Measurements from ENCODE around the gene NRXN2. TPM values are rescaled to one million over a fixed set of nuclear protein-coding genes. Genes with fewer than 3 reads are reported as not detected.

NRXN2 gene
- 1.5 TPM for polyA plus RNA-seq (2012; ENCODE audit: insufficient read depth, insufficient read length)

DNA sequence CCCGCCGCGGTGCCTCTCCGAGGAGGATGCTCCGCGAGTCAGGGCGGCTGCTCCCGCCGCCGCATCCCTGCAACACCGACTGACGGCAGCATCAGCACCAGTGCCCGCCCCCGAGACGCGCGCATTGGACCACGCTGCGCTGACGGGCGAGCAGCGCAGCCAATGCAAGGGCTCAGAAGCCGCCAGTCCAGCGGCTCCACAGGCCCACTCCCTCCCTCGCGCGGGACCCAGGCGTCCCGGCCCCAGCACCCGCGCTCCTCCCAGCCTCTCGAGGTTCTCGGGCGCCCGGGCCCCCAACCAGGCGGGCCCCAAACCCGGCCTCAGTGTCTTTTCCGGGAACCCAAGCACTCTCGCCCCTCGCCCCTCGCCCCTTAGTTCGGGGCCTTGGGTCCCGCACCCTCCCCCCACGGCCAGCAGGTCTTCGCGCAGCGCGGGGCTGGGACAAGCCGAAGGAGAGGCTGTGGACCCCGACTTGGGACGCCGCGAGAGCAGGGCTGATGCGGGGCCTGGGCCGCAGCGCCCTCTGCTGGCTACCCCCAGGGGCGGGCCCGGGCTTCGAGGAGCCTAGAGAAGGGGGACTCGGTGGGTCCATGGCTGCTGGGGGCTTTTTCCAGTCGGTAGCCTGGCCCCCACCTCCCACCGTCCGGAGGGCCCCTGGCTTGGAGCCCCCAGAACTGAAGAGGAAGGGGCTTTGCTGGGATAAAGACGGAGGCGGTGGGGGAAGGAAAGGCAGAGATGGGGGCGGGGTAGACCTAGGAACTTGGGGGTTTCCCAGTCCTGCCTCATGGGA, at the start of gene NRXN2:
Gene NRXN2 (minus strand): TSS at position 81 of the 790 bp plus-strand sequence. CDS start 9,498 bp downstream, outside the sequence.
- DNase-seq (ENCODE audit: low read depth, low spot score), result peak; percentile 82
- peak within 1 kb of the TSS; percentile 59 for H3K4me3 ChIP-seq (ENCODE audit: low read length)

DNA sequence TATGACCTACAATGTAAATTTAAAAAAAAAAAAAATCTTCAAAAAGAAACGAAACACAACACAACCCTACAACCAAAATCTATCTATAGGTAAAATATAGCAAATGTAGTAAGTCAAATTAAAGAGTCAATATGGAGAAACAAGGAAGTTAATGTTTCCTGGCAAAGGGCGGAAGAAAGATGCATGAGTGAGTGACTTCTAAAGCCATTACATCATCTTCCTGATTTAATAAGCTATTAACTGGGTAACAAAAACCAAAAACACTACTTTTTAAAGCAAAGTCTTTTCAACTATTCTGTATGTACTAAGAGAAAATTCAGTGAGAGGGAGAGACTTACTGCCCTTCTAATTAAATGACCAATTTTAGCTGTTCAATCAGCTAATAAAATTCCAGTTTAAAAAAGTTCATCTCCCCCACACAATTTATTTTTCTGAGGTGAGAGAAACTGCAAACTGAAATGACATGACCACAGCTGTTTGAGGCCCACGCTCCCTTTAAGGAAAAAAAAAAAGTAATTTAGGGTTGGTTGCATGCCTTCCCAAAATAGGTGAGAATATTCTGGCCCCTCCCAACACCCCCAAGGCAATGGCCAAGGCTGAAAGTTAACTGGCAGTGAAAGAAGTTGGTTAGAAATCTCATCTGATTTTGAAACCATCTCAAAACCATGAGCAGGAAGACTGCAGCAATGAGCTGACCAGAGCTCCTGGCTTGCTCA, 49.5 kb upstream of the NRXN2 start:
- no peak overlapping the region for H3K4me3 ChIP-seq (ENCODE audit: low read length)
- no peak for DNase-seq (ENCODE audit: low read depth, low spot score)

DNA sequence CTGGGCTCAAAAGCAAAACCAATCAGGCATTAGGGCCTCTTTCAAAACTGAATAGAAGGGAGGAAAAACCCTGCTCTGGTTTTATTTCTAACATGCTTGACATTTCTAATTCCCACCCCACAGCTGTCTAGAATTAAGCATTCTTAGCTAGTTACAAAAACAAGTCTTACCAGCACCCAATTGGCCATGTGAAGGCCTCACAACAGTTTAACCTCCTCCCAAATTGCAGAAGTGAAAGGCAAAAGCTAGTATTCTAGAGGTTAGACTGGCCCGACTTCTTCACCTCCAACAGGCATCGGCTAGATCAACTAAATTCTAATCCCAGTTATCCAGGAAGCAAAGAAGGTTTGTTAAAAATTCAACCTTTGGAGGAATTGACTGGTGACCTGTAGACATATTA, 48.9 kb upstream of the NRXN2 start:
- H3K4me3 ChIP-seq (ENCODE audit: low read length), result no peak overlapping the region

DNA sequence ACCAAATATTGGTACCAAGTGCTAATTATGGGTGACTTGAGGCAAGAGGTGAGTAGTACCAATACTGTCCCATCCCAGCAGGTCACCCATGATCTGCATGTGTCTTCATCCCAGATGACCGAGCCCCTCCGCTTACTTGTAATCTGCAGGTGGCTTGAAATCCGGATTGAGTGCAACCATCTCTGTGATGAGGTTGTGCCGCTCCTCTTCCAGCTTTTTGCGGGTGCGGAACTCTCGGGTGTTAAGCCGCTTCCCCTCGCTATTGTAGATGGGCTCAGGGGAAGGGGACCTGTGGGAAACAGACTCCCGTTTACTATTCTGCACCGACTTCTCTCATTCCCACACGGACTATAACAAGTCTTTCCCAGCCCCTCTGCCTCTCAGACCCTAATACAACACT, 47.1 kb upstream of the NRXN2 start:
- no peak for DNase-seq (ENCODE audit: low read depth, low spot score)

More for the DNA sequence above, 48.9 kb upstream of the NRXN2 start:
- no peak for DNase-seq (ENCODE audit: low read depth, low spot score)

DNA sequence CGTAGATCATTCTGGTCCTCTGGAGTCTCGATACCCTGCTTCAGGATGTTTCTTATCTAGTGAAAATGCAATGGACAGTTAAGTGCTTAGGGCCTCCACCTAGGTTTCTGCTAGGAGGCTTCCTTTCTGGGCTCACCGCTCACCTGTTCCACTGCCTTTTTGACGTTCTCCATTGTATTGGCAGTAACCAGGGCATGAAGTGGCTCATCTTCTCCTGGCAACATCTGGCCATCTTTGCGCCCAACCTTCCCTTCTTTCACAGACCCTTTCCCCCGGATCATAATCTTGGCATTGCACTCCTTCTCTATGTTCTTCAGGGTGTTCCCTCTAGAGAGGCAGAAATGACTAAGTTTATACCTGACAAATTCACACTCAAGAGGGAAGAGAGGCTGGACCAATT, 46.3 kb upstream of the NRXN2 start:
- no peak overlapping the region for H3K4me3 ChIP-seq (ENCODE audit: low read length)
- DNase-seq (ENCODE audit: low read depth, low spot score), result no peak

More for the DNA sequence above, 47.1 kb upstream of the NRXN2 start:
- no peak overlapping the region for H3K4me3 ChIP-seq (ENCODE audit: low read length)

DNA sequence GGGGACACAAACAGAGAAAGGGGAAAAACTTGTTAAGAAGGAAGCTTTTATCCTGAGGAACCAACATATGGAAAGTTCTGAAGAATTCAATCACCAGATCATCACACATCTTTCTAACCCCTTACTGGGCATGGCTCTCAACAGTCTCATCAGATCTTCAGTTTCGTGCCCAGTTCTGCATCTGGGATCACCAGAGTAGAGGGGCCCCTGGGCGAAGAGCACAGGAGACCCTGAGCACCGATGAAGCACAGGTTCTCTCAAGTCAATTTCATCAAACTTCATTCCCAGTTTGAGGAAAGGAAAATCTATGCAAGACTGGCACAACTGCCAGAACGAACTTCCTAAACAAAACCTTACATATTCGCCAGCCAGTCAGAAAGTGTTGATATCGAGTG, 45.3 kb upstream of the NRXN2 start:
- DNase-seq (ENCODE audit: low read depth, low spot score), result no peak
- no peak overlapping the region for H3K4me3 ChIP-seq (ENCODE audit: low read length)

DNA sequence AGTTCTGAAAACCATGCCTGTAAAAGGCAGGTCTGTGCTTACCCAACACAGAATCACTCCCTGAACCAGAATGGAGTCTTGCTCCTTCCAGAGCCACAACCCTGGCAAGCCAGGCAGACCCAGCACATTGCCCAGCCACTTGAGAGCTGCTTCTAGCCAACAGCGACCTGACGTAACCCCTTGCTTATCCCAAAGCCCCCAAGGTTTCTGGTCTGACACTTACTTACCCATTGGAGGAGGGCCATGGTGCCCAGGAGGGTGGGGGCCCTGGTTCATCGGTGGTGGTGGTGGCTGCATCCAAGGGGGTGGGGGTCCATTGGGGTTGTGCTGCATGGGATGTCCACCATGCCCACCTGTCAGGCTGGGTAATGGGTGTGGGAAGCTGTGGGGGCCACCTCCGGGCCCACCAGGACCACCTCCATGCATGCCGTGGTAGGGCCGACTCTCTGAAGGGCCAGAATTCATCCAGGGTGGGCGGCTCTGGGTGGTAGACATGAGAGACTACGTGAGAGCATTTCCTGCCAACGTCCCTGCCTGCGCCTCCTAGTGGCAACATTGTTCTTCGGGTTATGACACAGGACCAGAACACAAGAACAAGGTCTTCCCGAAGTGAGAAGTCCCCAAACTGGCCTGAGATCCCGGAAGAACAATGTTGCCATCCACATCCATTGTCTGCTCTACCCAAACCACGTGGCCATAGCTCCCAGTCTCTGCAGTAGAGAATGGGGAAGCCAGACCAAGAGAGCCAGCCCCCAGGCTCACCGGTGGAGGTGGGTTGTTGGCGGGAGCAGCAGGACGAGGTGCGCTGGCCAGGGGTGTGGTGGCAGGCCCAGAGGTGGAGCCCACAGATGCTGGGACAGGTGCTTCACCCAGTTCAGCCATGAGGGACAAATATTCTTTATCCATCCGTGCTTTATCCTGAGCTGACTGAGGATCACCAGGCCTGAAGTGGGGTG, 44.6 kb upstream of the NRXN2 start:
- DNase-seq (ENCODE audit: low read depth, low spot score), result peak; percentile 82
- H3K4me3 ChIP-seq (ENCODE audit: low read length), result no peak overlapping the region

DNA sequence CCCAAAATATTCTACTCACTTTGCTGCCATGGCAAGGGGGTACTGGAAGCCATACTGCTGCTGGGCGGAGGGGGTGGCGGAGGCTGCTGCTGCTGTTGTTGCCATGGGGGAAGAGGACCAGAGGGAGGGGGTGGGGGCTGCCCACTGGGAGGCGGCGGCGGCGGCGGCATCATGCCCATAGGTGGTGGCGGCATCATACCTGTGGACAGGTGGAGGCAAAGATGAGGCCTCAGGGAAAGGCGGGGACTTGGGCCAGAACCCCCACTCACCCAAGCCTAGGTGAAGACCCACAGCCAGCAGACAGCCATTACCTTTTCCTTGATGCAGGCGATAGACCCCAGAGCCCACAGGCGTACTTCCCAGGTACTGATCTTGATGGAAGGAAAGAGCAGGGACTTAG, 43.9 kb upstream of the NRXN2 start:
- no peak for DNase-seq (ENCODE audit: low read depth, low spot score)
- H3K4me3 ChIP-seq (ENCODE audit: low read length), result no peak overlapping the region

DNA sequence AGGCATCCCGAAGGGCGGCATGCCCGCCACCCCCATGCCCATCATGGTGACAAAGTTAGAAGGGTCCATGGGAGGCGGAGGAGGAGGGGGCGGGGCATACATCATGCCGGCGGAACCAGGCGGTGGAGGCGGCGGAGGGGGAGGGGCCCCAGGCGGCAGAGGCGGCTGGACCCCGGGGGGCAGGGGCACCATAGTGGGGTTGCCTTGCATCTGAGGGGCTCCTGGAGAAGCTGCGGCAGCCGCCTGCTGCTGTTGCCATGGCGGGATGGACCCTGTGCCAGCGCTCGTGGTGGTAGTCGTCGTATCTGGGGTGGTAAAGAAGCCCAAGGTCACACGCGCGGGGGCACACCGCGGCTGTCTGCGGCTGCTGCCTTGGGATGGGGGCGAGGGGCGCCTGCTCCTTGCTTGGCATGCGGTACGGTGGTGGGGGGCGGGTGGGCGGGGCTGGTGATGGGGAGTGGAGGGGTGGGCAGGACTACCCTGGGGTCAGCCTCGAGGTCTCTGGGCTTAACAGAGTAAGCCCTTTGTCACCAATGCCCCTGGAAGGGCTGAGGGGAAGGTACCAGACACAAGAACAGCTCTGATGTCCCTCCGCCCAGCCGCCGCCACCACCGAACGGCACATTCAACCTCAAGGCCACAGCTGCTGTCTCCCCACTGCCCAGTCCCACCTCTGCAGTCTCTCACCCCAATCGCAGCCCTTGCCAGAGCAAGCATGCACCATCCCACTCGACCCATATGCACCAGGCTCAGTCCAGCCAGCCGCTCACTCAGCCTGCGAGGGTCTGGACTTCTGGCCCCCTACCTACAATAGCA, 43.1 kb upstream of the NRXN2 start:
- H3K4me3 ChIP-seq (ENCODE audit: low read length), result no peak overlapping the region
- no peak for DNase-seq (ENCODE audit: low read depth, low spot score)

DNA sequence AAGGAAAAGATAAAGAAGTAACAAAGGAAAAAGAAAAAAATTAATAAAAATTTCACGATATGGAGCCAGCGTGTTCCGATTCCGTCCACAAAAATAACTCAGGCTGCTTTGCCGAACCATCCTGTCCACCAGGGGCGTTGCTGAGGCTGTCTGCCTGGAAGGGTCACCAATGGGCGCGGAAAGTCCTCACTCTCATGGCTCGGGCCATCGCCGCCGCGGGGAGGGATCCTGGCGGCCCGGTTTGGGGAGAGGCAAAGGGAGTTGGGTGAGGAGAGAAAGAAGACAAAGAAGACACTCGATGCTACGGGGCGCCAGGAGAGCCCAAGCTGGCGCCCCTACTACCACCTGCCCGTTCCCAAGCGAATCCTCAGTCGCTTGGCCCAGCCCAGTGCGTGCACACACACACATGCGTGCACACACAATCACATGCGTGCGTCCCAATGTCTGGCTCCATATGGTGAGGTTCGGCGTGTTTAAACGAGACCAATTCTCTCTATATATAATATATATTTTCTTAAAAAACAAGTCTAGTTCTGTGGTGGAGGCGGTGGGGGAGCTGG, 42.4 kb upstream of the NRXN2 start:
- no peak for DNase-seq (ENCODE audit: low read depth, low spot score)

DNA sequence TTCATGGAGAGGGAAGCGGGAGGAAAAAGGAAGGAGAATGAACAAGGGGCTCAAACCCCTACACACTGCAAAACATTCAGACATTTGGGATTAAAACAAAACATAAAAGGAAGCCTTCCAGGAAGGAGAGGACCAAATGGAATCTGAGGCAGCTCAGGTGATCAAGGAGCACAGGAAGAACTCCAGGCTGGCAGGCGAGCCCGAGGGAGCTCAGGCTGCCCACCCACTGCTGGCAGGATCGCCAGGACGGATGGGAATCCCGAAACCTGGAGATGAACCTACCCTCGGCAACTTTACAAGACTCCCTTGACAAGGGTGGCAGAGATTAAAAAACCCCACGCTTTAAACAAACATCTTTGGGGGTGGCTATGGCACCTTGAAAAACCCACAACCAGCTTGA, 41.8 kb upstream of the NRXN2 start:
- DNase-seq (ENCODE audit: low read depth, low spot score), result no peak

More for the DNA sequence above, 42.4 kb upstream of the NRXN2 start:
- no peak overlapping the region for H3K4me3 ChIP-seq (ENCODE audit: low read length)

DNA sequence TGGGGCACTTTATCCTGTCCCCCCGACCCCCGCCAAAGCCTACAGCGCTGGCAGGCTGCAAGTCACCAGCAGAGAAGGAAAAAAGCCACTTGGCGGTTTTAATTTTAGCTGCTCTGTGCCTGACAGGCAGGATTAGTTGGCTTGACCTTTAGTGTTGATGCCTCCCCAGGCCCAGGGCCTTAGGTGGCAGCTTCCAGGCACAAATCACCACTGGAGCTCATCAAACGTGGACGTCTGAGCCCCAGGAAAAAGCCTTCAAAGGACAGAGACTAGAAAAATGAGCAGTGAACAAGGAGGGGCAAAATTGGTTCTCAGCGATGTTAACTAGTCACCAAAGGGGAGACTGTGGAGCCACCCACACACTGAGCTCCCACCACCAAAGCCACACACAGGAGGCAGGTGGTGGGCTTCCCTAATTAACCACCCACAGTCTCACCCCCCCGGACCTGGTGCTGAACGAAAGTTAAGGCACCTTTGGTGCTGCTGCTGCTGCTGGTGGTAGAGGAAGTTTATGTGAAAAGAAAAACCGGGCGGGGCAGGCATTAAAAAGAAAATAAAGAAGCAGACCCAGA, 41.1 kb upstream of the NRXN2 start:
- 0 out of 2 replicates have a peak overlapping the region, but pooled peaks have one; percentile 1 for H3K4me3 ChIP-seq (ENCODE audit: low read length)
- DNase-seq (ENCODE audit: low read depth, low spot score), result peak; percentile 91

More for the DNA sequence above, 41.8 kb upstream of the NRXN2 start:
- peak overlapping the region; percentile 30 for H3K4me3 ChIP-seq (ENCODE audit: low read length)

DNA sequence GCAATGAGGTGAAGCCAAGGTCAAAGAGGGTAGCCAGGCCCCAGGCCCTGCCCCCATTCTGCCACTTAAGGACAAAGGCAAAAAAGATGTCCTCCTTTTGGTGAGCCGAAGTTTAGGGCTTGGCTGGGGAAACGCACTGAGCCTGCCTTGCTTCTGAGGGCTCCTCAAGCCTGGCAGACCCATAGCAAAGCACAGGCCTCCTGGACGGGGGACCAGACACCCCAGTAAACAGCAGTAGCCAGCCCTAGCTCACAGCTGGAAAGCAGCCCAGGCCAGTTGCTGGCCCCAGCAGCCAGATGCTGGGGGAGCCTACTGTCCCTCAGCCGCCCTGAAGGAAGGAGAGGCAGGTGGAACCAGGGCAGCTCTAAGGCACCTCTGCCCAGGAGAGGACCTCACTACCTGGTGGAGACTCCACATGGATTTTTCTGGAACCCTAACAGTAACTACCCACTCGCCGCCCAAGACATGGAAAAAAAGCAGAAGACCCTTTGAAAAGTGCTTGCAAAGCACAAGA, 40.6 kb upstream of the NRXN2 start:
- no peak for DNase-seq (ENCODE audit: low read depth, low spot score)
- peak overlapping the region; percentile 1; the same call in 1 of the 2 replicates for H3K4me3 ChIP-seq (ENCODE audit: low read length)

DNA sequence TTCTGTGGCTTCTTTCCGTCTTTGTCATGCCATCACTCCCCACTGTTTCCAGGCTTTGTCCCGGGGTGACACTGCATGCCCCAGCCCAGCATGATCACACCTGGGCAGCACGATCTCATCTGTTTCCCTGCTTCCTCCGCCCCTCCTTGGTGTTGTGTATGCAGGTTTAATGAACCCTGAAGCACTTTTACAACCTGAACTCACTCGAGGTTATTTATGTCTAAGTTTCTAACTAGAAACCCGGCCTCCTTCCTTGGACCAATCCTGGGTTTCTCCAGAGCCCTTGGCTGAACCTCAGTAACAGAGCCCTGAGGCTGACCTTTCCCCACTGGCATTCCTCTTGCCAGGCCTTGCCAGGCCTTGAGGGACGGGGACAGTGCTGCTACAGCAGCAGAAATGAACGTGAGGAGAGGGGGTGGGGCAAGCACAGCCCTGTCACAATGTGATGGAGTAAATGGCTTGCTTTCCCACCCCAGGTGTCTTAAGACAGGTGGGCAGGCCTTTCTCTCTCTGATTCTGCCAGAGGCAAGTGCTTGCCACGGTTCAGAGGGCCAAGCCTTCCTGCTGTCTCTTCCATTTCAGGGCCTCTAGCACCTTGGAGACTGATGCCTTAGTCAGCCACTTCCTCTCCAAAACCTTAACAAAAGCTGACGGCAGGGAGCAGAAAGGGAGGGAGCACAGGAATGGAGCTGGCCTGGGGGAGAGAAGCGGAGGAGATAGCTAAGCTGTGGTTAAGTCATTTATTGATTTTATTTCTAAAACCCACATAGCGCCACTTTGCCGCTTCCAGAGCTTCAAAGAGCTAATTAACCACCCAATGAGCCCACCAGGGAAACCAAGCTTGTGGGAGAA, 39.9 kb upstream of the NRXN2 start:
- peak; percentile 83 for DNase-seq (ENCODE audit: low read depth, low spot score)
- no peak overlapping the region for H3K4me3 ChIP-seq (ENCODE audit: low read length)

DNA sequence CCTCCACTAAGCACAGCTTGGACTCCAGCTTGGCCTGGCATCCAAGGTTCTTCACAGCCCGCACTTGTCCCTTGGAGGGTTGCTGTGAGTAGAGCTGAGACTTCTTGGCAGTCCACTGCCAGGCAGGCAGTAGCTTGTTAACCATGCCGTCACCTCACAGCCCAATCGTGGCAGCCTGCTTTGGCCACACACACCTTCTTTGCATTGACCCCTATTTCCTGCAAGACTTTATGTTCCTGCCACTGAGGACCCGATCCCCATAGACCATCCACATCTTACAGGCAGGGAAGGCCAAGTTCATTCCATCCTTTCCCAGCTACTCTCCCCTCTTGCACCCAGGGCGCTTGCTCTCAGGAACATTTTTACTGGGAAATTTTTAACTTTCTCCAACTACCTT, 39.3 kb upstream of the NRXN2 start:
- H3K4me3 ChIP-seq (ENCODE audit: low read length), result no peak overlapping the region
- no peak for DNase-seq (ENCODE audit: low read depth, low spot score)

DNA sequence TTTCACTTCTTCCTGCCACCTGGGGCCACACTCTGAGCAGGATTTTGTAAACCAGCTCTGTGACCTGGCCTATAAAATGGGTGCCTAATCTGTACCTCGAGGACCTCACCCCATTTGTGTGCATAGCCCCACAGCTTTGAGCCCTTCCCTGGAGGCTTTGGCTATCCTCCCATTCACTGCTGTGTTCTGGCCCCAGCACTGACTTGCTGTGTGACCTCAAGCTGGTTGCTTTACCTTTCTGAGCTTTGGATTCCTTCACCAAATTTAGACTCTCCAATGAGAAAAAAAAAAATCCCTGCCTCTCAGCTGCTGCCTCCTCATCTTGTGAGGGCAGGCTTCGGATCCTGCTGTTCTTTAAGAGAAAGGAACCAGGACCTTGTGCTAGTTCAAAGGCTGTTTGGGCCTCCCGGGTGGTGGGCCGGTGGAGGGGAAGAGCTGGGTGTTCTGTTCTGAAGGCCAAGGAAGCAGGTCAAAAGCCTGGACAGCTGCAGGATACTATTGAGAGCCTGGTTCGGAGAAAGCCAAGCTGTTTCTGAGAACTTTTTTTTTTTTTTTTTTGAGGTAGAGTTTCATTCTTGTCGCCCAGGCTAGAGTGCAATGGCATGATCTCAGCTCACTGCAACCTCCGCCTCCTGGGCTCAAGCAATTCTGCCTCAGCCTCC, 37.9 kb upstream of the NRXN2 start:
- no peak for DNase-seq (ENCODE audit: low read depth, low spot score)
- no peak overlapping the region for H3K4me3 ChIP-seq (ENCODE audit: low read length)

All from Jurkat, Clone E6-1 (cell line).